HepG2 (cell line): ENCODE results near the gene RAPSN. TPM values are rescaled to one million over a fixed set of nuclear protein-coding genes. Genes with fewer than 3 reads are reported as not detected.

Experiments
- ATF2 ChIP-seq: sonication (generic); formaldehyde crosslinking; IDR thresholded peaks from 2 replicates; pipeline ENCODE4 v1.4.0; 2020; ENCODE audit warnings: missing genetic modification reagents
- BORCS8-MEF2B ChIP-seq: sonication (generic); formaldehyde crosslinking; IDR thresholded peaks from 2 replicates; pipeline ENCODE4 v1.8.0; 2022; ENCODE audit warnings: mild to moderate bottlenecking, missing genetic modification reagents
- CEBPG ChIP-seq: IDR thresholded peaks from 2 replicates; pipeline ENCODE4 v1.6.1; 2016
- HIC2 ChIP-seq: sonication (generic); formaldehyde crosslinking; IDR thresholded peaks from 2 replicates; pipeline ENCODE4 v1.9.0; 2022; ENCODE audit warnings: low read depth, missing genetic modification reagents
- HNRNPUL1 ChIP-seq: fragments of 200-400 bp; formaldehyde crosslinking; IDR thresholded peaks from 2 replicates; pipeline ENCODE4 v1.6.1; 2017; ENCODE audit warnings: low read depth, mild to moderate bottlenecking, low read length, moderate library complexity
- HOXA3 ChIP-seq: sonication (generic); formaldehyde crosslinking; IDR thresholded peaks from 2 replicates; pipeline ENCODE4 v1.5.0; 2020; ENCODE audit warnings: missing genetic modification reagents
- KLF13 ChIP-seq: sonication (generic); formaldehyde crosslinking; IDR thresholded peaks from 2 replicates; pipeline ENCODE4 v1.4.0; 2020; ENCODE audit warnings: mild to moderate bottlenecking, missing genetic modification reagents
- PATZ1 ChIP-seq: sonication (generic); formaldehyde crosslinking; IDR thresholded peaks from 2 replicates; pipeline ENCODE4 v1.4.0; 2020; ENCODE audit warnings: missing genetic modification reagents
- RAD21 ChIP-seq: fragments of 450-650 bp; formaldehyde crosslinking; IDR thresholded peaks from 2 replicates; pipeline ENCODE4 v1.5.0; 2020; ENCODE audit warnings: mild to moderate bottlenecking
- SAFB2 ChIP-seq: sonication (generic); formaldehyde crosslinking; IDR thresholded peaks from 2 replicates; pipeline ENCODE4 v1.5.1; 2020; ENCODE audit warnings: missing genetic modification reagents, low read depth, mild to moderate bottlenecking, borderline replicate concordance
- SALL1 ChIP-seq: sonication (generic); formaldehyde crosslinking; IDR thresholded peaks from 2 replicates; pipeline ENCODE4 v1.8.0; 2022; ENCODE audit warnings: mild to moderate bottlenecking, missing genetic modification reagents
- SAP130 ChIP-seq: IDR thresholded peaks from 2 replicates; pipeline ENCODE4 v1.6.1; 2016; ENCODE audit warnings: low read depth
- SP5 ChIP-seq: IDR thresholded peaks from 2 replicates; pipeline ENCODE4 v1.6.1; 2016; ENCODE audit warnings: low read depth, borderline replicate concordance
- TEF ChIP-seq: sonication (generic); formaldehyde crosslinking; IDR thresholded peaks from 2 replicates; pipeline ENCODE4 v1.5.0; 2020; ENCODE audit warnings: missing genetic modification reagents
- TFDP2 ChIP-seq: sonication (generic); formaldehyde crosslinking; IDR thresholded peaks from 2 replicates; pipeline ENCODE4 v1.4.0; 2020; ENCODE audit warnings: missing genetic modification reagents
- TOPORS ChIP-seq: sonication (generic); formaldehyde crosslinking; IDR thresholded peaks from 2 replicates; pipeline ENCODE4 v1.8.0; 2023; ENCODE audit warnings: mild to moderate bottlenecking, missing genetic modification reagents
- U2AF2 ChIP-seq: fragments of 200-400 bp; formaldehyde crosslinking; IDR thresholded peaks from 2 replicates; pipeline ENCODE4 v1.6.1; 2017; ENCODE audit warnings: low read depth, mild to moderate bottlenecking, low read length
- ZFP90 ChIP-seq: sonication (generic); formaldehyde crosslinking; IDR thresholded peaks from 2 replicates; pipeline ENCODE4 v1.8.0; 2022; ENCODE audit warnings: missing genetic modification reagents, mild to moderate bottlenecking, inconsistent platforms, borderline replicate concordance
- ZNF264 ChIP-seq: sonication (generic); formaldehyde crosslinking; IDR thresholded peaks from 2 replicates; pipeline ENCODE4 v1.4.0; 2020; ENCODE audit warnings: missing genetic modification reagents
- ZNF383 ChIP-seq: sonication (generic); formaldehyde crosslinking; IDR thresholded peaks from 2 replicates; pipeline ENCODE4 v1.4.0; 2020; ENCODE audit warnings: missing genetic modification reagents, mild to moderate bottlenecking, borderline replicate concordance
- ZNF430 ChIP-seq: sonication (generic); formaldehyde crosslinking; IDR thresholded peaks from 2 replicates; pipeline ENCODE4 v1.9.0; 2021; ENCODE audit warnings: mild to moderate bottlenecking, missing genetic modification reagents
- ZNF580 ChIP-seq: IDR thresholded peaks from 2 replicates; pipeline ENCODE4 v1.6.1; 2016; ENCODE audit warnings: low read depth, borderline replicate concordance
- polyA plus RNA-seq, 8 experiments: library from polyadenylated mRNA; depleted of rRNA in 3 of 8; stranded (reverse) in 7 of 8; unstranded in 1 of 8; fragments of >200 nt; fragmentation: Illumina TruSeq in 4 of 8; extraction: Trizol in 4 of 8; gene quantifications; 2 replicates each; pipeline versions ENCODE4 v1.2.1 to v1.2.3, GENCODE V29; 2011 to 2016; ENCODE audit warnings: low read depth in 4 of 8, missing spikeins in 1 of 8, mixed read lengths in 1 of 8; ENCODE audit not compliant: insufficient read depth in 1 of 8
- total RNA-seq, 5 experiments: library from RNA; depleted of rRNA; stranded (reverse); fragments of >200 nt; fragmentation: Illumina TruSeq; extraction: Trizol; gene quantifications; 2 replicates each; pipeline ENCODE4 v1.2.3, GENCODE V29; 2016; ENCODE audit warnings: low read depth in 1 of 5

The RAPSN gene
- total and polyA plus RNA-seq, 2 of the 13 experiments (the other 11 are each of a cell fraction or from before 2014, with no cell fraction given): 0.15 to 1.2 TPM

GRCh38 chr11:47435687-47436086 is 13.2 kb downstream of the RAPSN start (continued):
- TF ChIP-seq ATF2 (CRISPR knock-in tag) (peak; percentile 21; the same call in 1 of the 2 replicates), HIC2 (CRISPR knock-in tag) (peak; percentile 87), ZNF383 (CRISPR knock-in tag) (no peak), TOPORS (CRISPR knock-in tag) (no peak), ZNF580 (CRISPR knock-in tag) (peak; percentile 21; the same call in 1 of the 2 replicates), ZNF264 (CRISPR knock-in tag) (no peak), SALL1 (CRISPR knock-in tag) (peak; percentile 70), HNRNPUL1 (no peak), ZNF430 (CRISPR knock-in tag) (0 out of 2 replicates have a peak, but pooled peaks have one; percentile 37), BORCS8-MEF2B (CRISPR knock-in tag) (no peak), KLF13 (CRISPR knock-in tag) (no peak), CEBPG (CRISPR knock-in tag) (no peak), RAD21 (CRISPR knock-in tag) (0 out of 2 replicates have a peak, but pooled peaks have one; percentile 11), U2AF2 (no peak), SAP130 (CRISPR knock-in tag) (0 out of 2 replicates have a peak, but pooled peaks have one; percentile 14), HOXA3 (CRISPR knock-in tag) (peak; percentile 57; the same call in 1 of the 2 replicates), ZFP90 (CRISPR knock-in tag) (no peak), TEF (CRISPR knock-in tag) (no peak), PATZ1 (CRISPR knock-in tag) (peak; percentile 50; the same call in 1 of the 2 replicates), SP5 (peak; percentile 96), SAFB2 (CRISPR knock-in tag) (no peak), TFDP2 (CRISPR knock-in tag) (no peak)
